Mucosa of rectum (tissue), 2 donors: ENCODE results near the gene MED10.
"Not testable (repeated sequence)": the region's sequence is repeated elsewhere in the genome, so short reads cannot be mapped to it uniquely, and the experiment has no call there.

Experiments
- H3K27ac ChIP-seq, 2 donors: one replicate each; pipeline ENCODE4 v1.7.0; 2013; ENCODE audit warnings: inconsistent platforms in 2 of 2, low read depth in 2 of 2, low read length in 2 of 2
- H3K27me3 ChIP-seq, 2 donors: one replicate each; pipeline ENCODE4 v1.7.0; 2013; ENCODE audit warnings: low read length in 2 of 2; ENCODE audit not compliant: control insufficient read depth in 2 of 2, insufficient read depth in 2 of 2
- H3K36me3 ChIP-seq, 2 donors: one replicate each; pipeline ENCODE4 v1.7.0; 2013; ENCODE audit warnings: low read length in 2 of 2; ENCODE audit not compliant: control insufficient read depth in 2 of 2, insufficient read depth in 2 of 2
- H3K4me1 ChIP-seq, 2 donors: one replicate each; pipeline ENCODE4 v1.7.0; 2013; ENCODE audit warnings: low read length in 2 of 2, mild to moderate bottlenecking in 1 of 2; ENCODE audit not compliant: control insufficient read depth in 2 of 2, insufficient read depth in 2 of 2
- H3K4me3 ChIP-seq, 2 donors: one replicate each; pipeline ENCODE4 v1.7.0; 2013; ENCODE audit warnings: low read length in 2 of 2
- H3K9ac ChIP-seq, 2 donors: one replicate each; pipeline ENCODE4 v1.7.0; 2013; ENCODE audit warnings: low read length in 2 of 2, low read depth in 1 of 2, mild to moderate bottlenecking in 1 of 2
- H3K9me3 ChIP-seq, 2 donors: one replicate each; pipeline ENCODE4 v1.7.0; 2013; ENCODE audit warnings: low read length in 2 of 2; ENCODE audit not compliant: control insufficient read depth in 2 of 2
- donor health status: healthy.
- donor health status: Normal muscosa, but diverticular disease.

The MED10 gene

DNA sequence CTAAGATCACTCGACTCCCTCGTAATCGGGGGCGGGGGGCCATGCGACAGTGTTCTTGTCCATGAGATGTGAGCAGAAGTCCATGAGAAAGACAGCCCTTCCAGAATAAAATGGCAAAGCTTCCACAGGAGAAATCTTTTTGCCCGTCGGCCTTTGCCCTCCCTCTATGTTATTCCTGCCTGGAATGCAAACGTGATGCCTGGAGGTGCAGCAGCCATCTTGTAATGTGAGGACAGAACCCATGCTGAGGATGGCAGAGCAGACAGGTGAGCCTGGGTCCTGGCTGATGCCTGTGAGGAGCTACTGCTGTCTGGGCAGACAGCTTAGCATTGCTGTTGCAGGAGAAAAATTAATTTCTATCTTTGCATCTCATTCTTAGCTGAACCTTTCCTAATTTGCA lies 17.2 kb downstream of the MED10 start:
- Histone ChIP-seq H3K9ac (no peak overlapping the region), H3K36me3 (peaks cover 0 to 9% of the 10 kb centered on the region in 2 donors), H3K4me1 (no peaks in the 10 kb centered on the region), H3K27me3 (no peaks in the 10 kb centered on the region), H3K27ac (no peak overlapping the region), H3K9me3 (no peaks in the 10 kb centered on the region), H3K4me3 (no peak overlapping the region)

DNA sequence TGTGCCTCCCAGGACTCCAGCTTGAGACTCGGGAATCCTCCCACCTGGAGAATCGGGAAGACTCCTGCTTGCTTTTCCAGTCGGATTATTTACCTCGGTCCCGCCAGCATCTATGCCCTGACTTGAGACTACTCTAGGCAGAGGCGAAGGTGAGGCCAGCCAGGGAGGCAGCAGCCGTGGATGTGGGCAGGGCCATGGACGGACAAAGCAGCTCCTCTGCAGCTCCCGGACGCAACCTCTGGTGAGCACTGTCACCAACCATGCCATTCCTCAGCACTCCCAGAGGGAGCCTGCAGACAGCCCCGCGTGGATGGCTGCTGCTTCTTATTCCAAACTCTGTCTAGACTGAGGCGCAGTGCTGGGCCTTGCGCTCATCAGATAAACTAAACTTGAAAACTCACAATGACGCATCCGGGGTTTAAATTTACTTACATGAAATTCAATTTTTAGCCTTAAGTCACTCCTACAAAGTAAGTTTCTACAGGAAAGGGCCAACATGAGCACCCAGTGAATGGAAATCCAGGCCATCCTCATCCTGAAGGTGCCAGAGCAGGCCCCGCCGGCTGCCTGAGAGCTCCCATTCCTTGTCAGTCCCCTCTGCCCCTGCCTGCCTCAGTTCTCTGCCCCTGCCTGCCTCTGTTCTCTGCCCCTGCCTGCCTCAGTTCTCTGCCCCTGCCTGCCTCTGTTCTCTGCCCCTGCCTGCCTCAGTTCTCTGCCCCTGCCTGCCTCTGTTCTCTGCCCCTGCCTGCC lies 17.8 kb downstream of the MED10 start:
- no peak overlapping the region for H3K9ac ChIP-seq
- H3K27me3 ChIP-seq = no peaks in the 10 kb centered on the region
- no peaks in the 10 kb centered on the region for H3K4me1 ChIP-seq
- no peak overlapping the region for H3K4me3 ChIP-seq
- no peak overlapping the region for H3K27ac ChIP-seq
- H3K9me3 ChIP-seq = no peaks in the 10 kb centered on the region
- peaks cover 0 to 8% of the 10 kb centered on the region in 2 donors for H3K36me3 ChIP-seq

DNA sequence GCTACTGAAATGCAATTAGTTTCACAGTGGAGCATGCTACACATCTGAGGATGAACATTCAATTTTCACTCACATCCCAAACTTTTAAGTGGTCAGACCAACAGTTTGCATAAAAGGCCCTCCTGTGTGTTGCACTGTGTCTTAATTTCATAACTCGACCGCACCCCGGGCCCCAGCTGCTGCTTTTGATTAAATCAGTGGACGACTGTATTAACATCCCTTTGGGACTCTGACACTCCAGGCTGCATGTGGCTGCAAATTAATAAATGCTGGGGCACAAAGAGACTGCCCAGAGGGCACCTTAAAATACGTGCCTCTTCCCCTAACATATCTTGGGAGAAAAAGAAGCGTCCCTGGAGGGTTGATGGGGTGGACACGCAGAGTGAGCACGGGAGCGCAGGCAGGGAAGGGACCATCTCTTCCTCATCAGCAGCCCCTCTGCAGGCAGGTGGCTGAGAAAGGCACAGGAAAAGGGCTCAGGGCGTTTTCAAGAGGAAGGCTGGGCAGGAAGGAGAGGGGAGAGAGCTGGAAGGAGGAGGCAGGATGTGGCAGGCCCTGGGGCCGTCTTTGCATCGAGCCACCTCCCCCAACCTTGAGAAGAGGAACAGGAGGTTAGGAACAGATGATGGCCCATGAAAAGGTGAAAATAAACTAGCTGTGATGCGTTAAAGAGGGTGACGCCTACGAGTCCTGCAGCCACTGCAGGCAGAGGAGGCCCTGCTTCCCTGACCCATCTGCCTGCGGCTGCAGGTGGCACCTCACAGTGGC lies 18.6 kb downstream of the MED10 start:
- H3K4me3 ChIP-seq = no peak overlapping the region
- no peak overlapping the region for H3K9ac ChIP-seq
- H3K4me1 ChIP-seq = no peaks in the 10 kb centered on the region
- H3K27me3 ChIP-seq = no peaks in the 10 kb centered on the region
- no peaks in the 10 kb centered on the region for H3K9me3 ChIP-seq
- H3K27ac ChIP-seq = no peak overlapping the region
- peaks cover 0 to 8% of the 10 kb centered on the region in 2 donors for H3K36me3 ChIP-seq

DNA sequence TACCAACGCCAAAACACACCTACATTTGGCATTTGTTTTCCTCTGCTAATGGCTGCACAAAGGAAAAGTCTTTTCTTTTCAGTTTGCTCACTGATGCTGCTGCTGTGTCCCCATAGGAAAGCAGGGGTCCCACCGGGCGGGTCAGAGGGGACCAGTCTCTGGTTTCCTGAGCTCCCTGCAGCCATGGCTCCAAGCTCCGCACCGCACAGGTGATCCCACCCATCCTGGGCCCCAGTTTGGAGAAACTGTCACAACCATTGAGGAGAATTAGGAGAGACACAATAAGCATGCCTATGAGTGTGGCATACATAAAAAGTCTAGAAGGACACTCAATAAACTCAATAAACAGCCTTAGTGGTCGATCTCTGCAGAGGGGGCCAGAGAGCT lies 19.9 kb downstream of the MED10 start:
- H3K27ac ChIP-seq = no peak overlapping the region
- H3K4me1 ChIP-seq = no peaks in the 10 kb centered on the region
- no peak overlapping the region for H3K9ac ChIP-seq
- peaks cover 0 to 8% of the 10 kb centered on the region in 2 donors for H3K36me3 ChIP-seq
- no peak overlapping the region for H3K4me3 ChIP-seq
- H3K27me3 ChIP-seq = no peaks in the 10 kb centered on the region
- no peaks in the 10 kb centered on the region for H3K9me3 ChIP-seq

DNA sequence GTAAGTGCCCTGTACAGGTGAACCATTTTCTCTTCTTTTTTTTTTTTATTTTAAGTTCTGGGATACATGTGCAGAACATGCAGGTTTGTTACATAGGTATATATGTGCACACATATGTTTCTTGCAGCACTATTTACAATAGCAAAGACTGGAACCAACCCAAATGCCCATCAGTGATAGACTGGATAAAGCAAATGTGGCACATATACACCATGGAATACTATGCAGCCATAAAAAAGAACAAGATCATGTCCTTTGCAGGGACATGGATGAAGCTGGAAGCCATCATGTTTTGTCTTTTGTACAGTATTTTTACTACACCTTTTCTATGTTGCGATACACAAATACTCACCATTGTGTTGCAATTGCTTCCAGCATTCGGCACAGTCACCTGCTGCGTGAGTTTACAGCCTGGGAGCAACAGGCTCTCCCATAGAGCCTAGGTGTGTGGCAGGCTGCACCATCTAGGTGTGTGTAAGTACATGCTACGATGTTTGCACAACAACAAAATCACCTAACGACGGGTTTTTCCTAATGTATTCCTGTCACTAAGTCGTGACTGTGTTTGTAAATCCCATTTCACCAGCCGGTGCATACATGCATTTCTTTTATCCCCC lies 20.4 kb downstream of the MED10 start:
- not testable (repeated sequence) for H3K27ac ChIP-seq, H3K9ac ChIP-seq

DNA sequence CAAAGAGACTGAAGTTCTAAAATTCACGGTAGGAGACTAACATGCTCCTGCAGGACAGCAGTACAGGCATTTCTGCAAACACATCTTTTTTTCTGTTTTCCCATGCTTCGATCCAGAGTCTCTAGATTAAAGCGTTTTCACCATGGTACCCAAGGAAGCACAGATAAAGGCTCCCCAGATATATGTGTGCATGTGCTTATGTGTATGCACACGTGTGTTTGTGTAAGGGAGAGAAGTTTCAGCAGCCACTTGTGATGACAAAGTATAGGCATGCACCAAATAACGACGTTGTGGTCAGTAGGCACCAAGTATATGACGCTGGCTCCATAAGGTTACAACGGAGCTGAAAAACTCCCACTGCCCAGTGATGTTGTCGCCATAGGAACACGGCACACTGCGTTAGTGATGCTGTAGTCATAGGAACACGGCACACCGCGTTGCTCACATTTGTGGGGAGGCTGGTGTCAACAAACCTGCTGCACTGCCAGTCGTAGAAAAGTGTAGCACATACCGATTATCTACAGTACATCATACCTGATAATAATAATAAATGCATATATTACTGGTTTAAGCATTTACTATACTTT lies 21.7 kb downstream of the MED10 start:
- no peak overlapping the region for H3K27ac ChIP-seq
- no peaks in the 10 kb centered on the region for H3K4me1 ChIP-seq
- H3K9ac ChIP-seq = no peak overlapping the region
- no peaks in the 10 kb centered on the region for H3K9me3 ChIP-seq
- peaks cover 0 to 8% of the 10 kb centered on the region in 2 donors for H3K36me3 ChIP-seq
- H3K27me3 ChIP-seq = no peaks in the 10 kb centered on the region
- H3K4me3 ChIP-seq = no peak overlapping the region

More for the DNA sequence above, 20.4 kb downstream of the MED10 start:
- H3K27me3 ChIP-seq, H3K9me3 ChIP-seq, H3K4me3 ChIP-seq, H3K4me1 ChIP-seq, H3K36me3 ChIP-seq: not testable (repeated sequence)

DNA sequence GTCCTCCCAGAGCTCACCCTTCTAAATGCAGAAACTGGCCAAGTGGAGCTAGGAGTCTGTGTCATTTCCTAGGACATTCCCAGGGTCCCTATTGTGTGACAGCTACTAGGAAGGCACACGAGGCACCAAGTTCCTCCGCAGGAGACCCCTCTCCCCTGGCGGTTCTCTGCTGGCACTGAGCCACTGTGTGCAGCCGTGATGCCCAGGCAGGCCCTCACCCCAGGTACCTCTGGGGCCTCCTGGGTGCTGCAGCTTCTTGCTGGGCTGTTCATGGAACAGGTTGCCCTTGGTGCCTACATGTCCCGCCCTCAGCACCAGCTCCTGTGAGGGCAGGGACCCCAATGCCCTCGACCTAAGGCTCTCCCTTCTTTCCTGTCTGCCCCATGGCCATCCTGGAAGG lies 23.1 kb downstream of the MED10 start:
- Histone ChIP-seq H3K27me3 (no peaks in the 10 kb centered on the region), H3K4me1 (no peaks in the 10 kb centered on the region), H3K9ac (no peak overlapping the region), H3K9me3 (no peaks in the 10 kb centered on the region), H3K4me3 (no peak overlapping the region), H3K27ac (no peak overlapping the region), H3K36me3 (peaks cover 0 to 6% of the 10 kb centered on the region in 2 donors)

DNA sequence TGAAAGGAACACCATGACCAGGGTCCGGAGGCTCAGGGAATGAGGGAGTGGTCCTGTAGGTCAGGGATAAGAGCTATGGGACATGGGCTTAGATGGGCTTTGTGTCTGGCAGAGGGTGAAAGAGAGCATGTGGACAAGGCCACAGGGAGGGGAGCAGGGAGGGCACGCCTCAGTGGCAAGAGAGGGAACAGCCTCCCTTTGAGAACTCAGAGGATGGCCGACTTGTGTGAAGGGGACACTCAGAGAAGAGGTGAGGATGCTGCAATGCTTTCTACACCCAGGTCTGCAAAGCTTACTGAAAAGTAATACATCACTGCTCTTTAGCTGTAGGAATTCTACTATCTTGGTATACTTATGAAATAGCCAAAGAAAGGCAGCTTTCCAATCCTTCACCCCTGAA lies 23.5 kb downstream of the MED10 start:
- no peaks in the 10 kb centered on the region for H3K27me3 ChIP-seq
- H3K4me1 ChIP-seq = no peaks in the 10 kb centered on the region
- H3K9ac ChIP-seq = no peak overlapping the region
- no peak overlapping the region for H3K27ac ChIP-seq
- H3K4me3 ChIP-seq = no peak overlapping the region
- H3K9me3 ChIP-seq = no peaks in the 10 kb centered on the region
- peaks cover 0 to 3% of the 10 kb centered on the region in 2 donors for H3K36me3 ChIP-seq

DNA sequence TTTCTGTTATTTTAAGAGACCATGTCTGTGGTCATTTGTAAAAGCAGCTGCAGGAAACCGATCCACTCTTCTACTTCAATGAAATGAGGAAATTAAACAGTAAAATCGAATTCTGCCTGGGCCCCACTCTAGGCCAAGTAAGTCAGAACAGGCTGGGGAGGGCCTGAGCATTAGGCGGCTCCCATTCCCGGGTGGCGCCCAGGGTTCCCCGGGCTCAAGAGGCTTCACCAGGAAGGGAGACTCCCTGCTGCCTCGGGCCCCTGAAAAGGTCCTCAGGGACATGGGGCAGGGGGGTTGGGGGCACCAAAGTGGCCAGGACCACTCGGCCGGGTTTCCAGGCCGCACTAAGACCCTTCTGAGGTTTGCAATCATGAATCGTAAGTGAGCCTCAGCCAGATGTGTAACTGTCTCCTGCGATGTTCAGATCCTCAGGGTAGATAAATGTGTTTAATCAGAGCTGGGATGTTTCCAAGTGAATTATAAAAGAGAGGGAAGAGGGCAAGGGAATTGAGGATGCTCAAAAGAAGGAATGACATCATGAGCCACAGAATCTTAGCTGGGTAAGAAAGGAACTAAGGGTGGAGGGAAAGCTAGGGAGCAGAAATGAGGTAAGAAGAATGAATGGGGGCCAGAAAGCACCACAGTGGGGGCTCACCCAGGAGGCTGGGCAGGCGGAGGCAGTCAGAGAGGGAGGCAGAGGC lies 24.6 kb downstream of the MED10 start:
- H3K36me3 ChIP-seq = peaks cover 0 to 3% of the 10 kb centered on the region in 2 donors
- no peaks in the 10 kb centered on the region for H3K27me3 ChIP-seq
- no peak overlapping the region for H3K4me3 ChIP-seq
- H3K9ac ChIP-seq = no peak overlapping the region
- no peaks in the 10 kb centered on the region for H3K4me1 ChIP-seq
- H3K9me3 ChIP-seq = no peaks in the 10 kb centered on the region
- no peak overlapping the region for H3K27ac ChIP-seq
